Effector CD8-positive, alpha-beta T cell (primary cell): Measurements from ENCODE around the gene CPSF2.

Source experiments
- DNase-seq: peaks from one replicate; lab custom pipeline; 2025; lab: John Stamatoyannopoulos, UW
- total RNA-seq, 4 experiments: gene quantifications; one replicate each; lab custom pipeline; 2026; lab: John Stamatoyannopoulos, UW

CPSF2 gene
- total RNA-seq: 120 to 142 (median 123) reads per million in 4 experiments

- peak; percentile 72 for DNase-seq
Observed at GRCh38 chr14:92121670-92122350, at the start of gene CPSF2, which contains the start of gene NDUFB1. TSS of gene CPSF2 (plus strand) at chr14:92121969. CDS start at chr14:92130985, 9,016 bp downstream. TSS of gene NDUFB1 (minus strand) at chr14:92121706. CDS start at chr14:92117637, 4,069 bp downstream.

GRCh38 chr14:92074555-92074954 is 47.2 kb upstream of the CPSF2 start:
- DNase-seq: no peak

GRCh38 chr14:92088494-92088893 is 33.3 kb upstream of the CPSF2 start:
- no peak for DNase-seq

- no peak for DNase-seq
Observed at GRCh38 chr14:92093320-92093719, 28.4 kb upstream of the CPSF2 start.

GRCh38 chr14:92099802-92100201 is 22.0 kb upstream of the CPSF2 start:
- DNase-seq: no peak

- DNase-seq: no peak
Observed at GRCh38 chr14:92103363-92103989, 18.3 kb upstream of the CPSF2 start.

- DNase-seq: no peak
Observed at GRCh38 chr14:92105073-92105892, 16.5 kb upstream of the CPSF2 start.

- no peak for DNase-seq
Observed at GRCh38 chr14:92105893-92106142, 16.0 kb upstream of the CPSF2 start.

- DNase-seq: peak; percentile 93
Observed at GRCh38 chr14:92106143-92106926, 15.4 kb upstream of the CPSF2 start, which contains the start of gene ATXN3. TSS of gene ATXN3 (minus strand) at chr14:92106582. CDS start at chr14:92106552, 30 bp downstream.

GRCh38 chr14:92108345-92109254 is 13.2 kb upstream of the CPSF2 start:
- DNase-seq: peak; percentile 10

GRCh38 chr14:92109490-92109889 is 12.3 kb upstream of the CPSF2 start:
- no peak for DNase-seq

GRCh38 chr14:92121207-92121669 is 531 bp upstream of the CPSF2 start:
- no peak for DNase-seq

GRCh38 chr14:92122351-92122677 is 545 bp downstream of the CPSF2 start:
- no peak for DNase-seq

- DNase-seq: no peak
Observed at GRCh38 chr14:92122761-92123160, 992 bp downstream of the CPSF2 start.

- DNase-seq: no peak
Observed at GRCh38 chr14:92134456-92134855, 12.7 kb downstream of the CPSF2 start.

- no peak for DNase-seq
Observed at GRCh38 chr14:92135269-92135668, 13.5 kb downstream of the CPSF2 start.

GRCh38 chr14:92143309-92143708 is 21.5 kb downstream of the CPSF2 start:
- DNase-seq: no peak

- no peak for DNase-seq
Observed at GRCh38 chr14:92143962-92144361, 22.2 kb downstream of the CPSF2 start.

- no peak for DNase-seq
Observed at GRCh38 chr14:92144708-92145107, 22.9 kb downstream of the CPSF2 start.

GRCh38 chr14:92153581-92153980 is 31.8 kb downstream of the CPSF2 start:
- no peak for DNase-seq
